ENCODE measurements around the gene ZBTB3. TPM values are rescaled to one million over a fixed set of nuclear protein-coding genes. Genes with fewer than 3 reads are reported as not detected.

The ZBTB3 gene
- total and polyA plus RNA-seq, 8 donors: 7.3 to 11.2 (median 8.9) TPM

DNA sequence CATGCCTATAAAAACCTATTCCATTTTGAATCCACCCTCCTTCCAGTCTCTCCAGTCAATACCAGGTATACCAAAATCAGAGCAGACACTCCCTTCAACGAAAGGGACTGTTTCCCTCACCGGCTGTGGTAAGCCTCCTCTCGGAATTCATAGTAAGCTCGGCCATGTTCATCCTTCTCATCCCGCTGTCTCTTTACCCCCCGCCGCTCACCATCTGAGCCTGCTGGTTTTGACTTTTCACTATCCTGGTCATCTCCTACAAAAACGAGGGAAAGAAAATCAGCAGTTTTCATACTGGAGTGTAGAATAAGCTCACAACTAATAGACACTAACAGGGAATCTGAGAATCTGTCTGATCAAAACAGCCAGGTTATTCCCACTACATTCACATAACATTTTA lies 29.8 kb downstream of the ZBTB3 start:
- H3K4me3 ChIP-seq: peak overlapping the region in 1 of 2 donors; percentile 95
- DNase-seq (no peak), ATAC-seq (no peak)
- TF ChIP-seq, protein P1, sequence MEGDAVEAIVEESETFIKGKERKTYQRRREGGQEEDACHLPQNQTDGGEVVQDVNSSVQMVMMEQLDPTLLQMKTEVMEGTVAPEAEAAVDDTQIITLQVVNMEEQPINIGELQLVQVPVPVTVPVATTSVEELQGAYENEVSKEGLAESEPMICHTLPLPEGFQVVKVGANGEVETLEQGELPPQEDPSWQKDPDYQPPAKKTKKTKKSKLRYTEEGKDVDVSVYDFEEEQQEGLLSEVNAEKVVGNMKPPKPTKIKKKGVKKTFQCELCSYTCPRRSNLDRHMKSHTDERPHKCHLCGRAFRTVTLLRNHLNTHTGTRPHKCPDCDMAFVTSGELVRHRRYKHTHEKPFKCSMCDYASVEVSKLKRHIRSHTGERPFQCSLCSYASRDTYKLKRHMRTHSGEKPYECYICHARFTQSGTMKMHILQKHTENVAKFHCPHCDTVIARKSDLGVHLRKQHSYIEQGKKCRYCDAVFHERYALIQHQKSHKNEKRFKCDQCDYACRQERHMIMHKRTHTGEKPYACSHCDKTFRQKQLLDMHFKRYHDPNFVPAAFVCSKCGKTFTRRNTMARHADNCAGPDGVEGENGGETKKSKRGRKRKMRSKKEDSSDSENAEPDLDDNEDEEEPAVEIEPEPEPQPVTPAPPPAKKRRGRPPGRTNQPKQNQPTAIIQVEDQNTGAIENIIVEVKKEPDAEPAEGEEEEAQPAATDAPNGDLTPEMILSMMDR (IDR thresholded peaks at IDR 0.05): no peak
- peaks cover 15 to 31% of the 10 kb centered on the region in 2 donors for H3K4me1 ChIP-seq
- H3K9me3 ChIP-seq: no peaks in the 10 kb centered on the region
- no peaks in the 10 kb centered on the region for H3K27me3 ChIP-seq
- no peak overlapping the region for H3K27ac ChIP-seq
- intact Hi-C loops (cut with DNase I): no loop called here
- peaks cover 22 to 50% of the 10 kb centered on the region in 2 donors for H3K36me3 ChIP-seq

DNA sequence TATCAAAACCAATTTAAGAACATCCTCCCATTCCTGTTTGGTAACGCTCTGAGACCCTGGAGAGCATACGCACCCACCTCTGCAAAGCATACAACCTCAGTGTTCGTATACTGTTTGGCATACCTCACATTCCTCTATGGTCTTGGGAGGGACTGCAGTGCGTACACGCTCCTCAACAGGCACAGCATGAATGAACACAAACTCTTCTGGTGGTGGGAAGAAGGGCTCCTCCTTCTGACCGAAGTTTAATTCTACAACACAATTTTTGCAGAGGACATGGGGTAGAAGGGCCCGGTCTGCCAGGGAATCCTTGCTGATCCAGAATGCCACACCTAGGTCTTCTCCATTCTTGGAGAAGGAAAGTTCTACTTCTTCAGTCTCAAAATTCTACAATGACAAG lies 32.0 kb downstream of the ZBTB3 start:
- Histone ChIP-seq H3K9me3 (no peaks in the 10 kb centered on the region), H3K4me3 (no peak overlapping the region), H3K36me3 (peaks cover 22 to 72% of the 10 kb centered on the region in 2 donors), H3K4me1 (peaks cover 15 to 29% of the 10 kb centered on the region in 2 donors), H3K27ac (no peak overlapping the region), H3K27me3 (no peaks in the 10 kb centered on the region)
- no peak for DNase-seq
- TF ChIP-seq, protein P1 (IDR thresholded peaks at IDR 0.05): no peak
- intact Hi-C loops (cut with DNase I): no loop called here
- ATAC-seq: peak; percentile 25

DNA sequence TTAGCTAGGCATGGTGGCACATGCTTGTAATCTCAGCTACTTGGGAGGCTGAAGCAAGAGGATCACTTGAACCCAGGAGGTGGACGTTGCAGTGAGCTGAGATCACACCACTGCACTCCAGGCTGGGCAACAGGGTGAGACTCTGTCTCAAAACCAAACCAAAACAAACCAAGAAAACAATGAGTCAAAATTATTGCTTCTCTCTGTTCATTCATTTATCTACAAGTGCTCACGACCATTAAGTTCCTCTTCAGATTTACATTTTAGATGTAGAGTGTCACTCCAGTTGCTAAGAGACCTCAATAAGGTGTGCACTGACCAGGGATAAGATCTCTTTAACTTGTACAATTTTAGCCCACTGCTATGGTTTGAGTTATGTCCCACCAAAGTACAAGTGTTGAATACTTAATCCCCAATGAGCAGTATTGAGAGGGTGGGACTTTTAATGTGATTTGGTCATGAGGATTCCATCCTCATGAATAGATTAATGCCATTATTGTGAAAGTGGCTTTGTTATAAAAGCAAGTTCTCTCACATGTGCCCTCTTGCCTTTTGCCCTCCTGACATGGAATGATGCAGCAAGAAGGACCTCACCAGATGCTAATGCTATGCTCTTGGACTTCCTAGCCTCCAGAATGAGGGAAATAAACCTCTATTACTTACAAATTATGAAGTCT lies 34.5 kb downstream of the ZBTB3 start:
- no peak overlapping the region for H3K4me3 ChIP-seq
- no peak overlapping the region for H3K27ac ChIP-seq
- no peaks in the 10 kb centered on the region for H3K27me3 ChIP-seq
- TF ChIP-seq, protein P1 (IDR thresholded peaks at IDR 0.05): no peak
- intact Hi-C loops (cut with DNase I): no loop called here
- H3K9me3 ChIP-seq: no peaks in the 10 kb centered on the region
- peaks cover 22 to 97% of the 10 kb centered on the region in 2 donors for H3K36me3 ChIP-seq
- H3K4me1 ChIP-seq: peaks cover 5 to 15% of the 10 kb centered on the region in 2 donors
- ATAC-seq (peak; percentile 38), DNase-seq (no peak)

DNA sequence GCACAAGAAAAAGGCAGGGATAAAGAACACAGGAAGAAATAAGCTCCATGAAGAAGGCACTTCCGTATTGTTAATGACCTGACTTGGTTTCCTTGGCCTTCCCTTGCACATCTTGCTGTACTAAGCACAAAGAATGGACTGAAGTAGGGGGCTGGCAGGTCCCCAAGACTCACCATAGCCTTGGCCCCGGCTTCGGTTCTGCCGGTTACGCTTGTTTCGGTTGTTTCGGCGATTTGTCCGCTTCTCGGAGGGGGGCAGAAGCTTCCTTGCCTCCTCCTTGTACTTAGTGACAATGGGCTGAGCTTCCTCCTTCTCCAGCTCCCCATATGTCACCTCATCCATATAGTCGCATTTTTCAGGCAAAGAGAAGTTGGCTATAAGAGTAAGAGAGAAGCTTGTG lies 37.1 kb downstream of the ZBTB3 start:
- intact Hi-C loops (cut with DNase I): no loop called here
- TF ChIP-seq, protein P1 (IDR thresholded peaks at IDR 0.05): no peak
- Histone ChIP-seq H3K27me3 (no peaks in the 10 kb centered on the region), H3K4me1 (peaks cover 4 to 13% of the 10 kb centered on the region in 2 donors), H3K27ac (no peak overlapping the region), H3K36me3 (peaks cover 11 to 99% of the 10 kb centered on the region in 2 donors), H3K4me3 (no peak overlapping the region), H3K9me3 (no peaks in the 10 kb centered on the region)
- ATAC-seq (no peak), DNase-seq (no peak)

DNA sequence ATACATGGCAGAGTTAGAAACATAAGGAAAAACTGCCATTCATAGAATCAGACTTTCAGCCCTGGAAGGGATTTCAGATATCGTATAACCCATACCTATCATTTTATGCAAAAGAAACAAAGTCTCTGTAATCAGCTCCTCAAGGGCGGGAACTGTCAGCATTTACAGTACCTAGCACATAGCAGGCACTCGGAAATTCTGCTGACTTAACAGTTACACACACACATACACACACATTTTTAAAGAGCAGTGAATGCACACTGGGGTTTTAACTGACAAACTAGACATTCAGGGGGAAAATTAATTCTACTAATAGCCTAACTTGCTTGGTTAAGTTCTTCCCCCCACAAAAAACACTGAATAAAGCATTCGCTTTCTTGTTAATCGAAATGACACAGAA lies 37.8 kb downstream of the ZBTB3 start:
- no peak for DNase-seq
- no peaks in the 10 kb centered on the region for H3K27me3 ChIP-seq

More for the DNA sequence above, 37.8 kb downstream of the ZBTB3 start:
- peaks cover 9 to 99% of the 10 kb centered on the region in 2 donors for H3K36me3 ChIP-seq
- no peak for ATAC-seq
- peaks cover 4 to 13% of the 10 kb centered on the region in 2 donors for H3K4me1 ChIP-seq
- no peak overlapping the region for H3K4me3 ChIP-seq
- no peaks in the 10 kb centered on the region for H3K9me3 ChIP-seq
- no peak overlapping the region for H3K27ac ChIP-seq
- intact Hi-C loops (cut with DNase I): no loop called here
- TF ChIP-seq, protein P1 (IDR thresholded peaks at IDR 0.05): no peak
